ENCODE results near the gene CNMD.

GRCh38 chr13:52670726-52671125, 68.9 kb downstream of the CNMD start:
- TF ChIP-seq SMC3 (IDR thresholded peaks at IDR 0.05) (no peak), CTCF (IDR thresholded peaks at IDR 0.05) (no peak), SREBF2 (IDR thresholded peaks at IDR 0.05) (no peak), ELK1 (IDR thresholded peaks at IDR 0.05; ENCODE audit: low read depth, low read length) (no peak), EP300 (IDR thresholded peaks at IDR 0.05) (no peak), RAD21 (conservative IDR thresholded peaks at IDR 0.05 in 1 of 2, IDR thresholded peaks at IDR 0.05 in 1 of 2) (no peak), CHD2 (IDR thresholded peaks at IDR 0.05; ENCODE audit: low read length, partially characterized antibody) (no peak), POLR2A (IDR thresholded peaks at IDR 0.05; ENCODE audit: low read length) (no peak), USF2 (IDR thresholded peaks at IDR 0.05) (no peak), NFE2L2 (conservative IDR thresholded peaks at IDR 0.05; ENCODE audit: low read length) (no peak)
- TF ChIP-seq, protein P1, sequence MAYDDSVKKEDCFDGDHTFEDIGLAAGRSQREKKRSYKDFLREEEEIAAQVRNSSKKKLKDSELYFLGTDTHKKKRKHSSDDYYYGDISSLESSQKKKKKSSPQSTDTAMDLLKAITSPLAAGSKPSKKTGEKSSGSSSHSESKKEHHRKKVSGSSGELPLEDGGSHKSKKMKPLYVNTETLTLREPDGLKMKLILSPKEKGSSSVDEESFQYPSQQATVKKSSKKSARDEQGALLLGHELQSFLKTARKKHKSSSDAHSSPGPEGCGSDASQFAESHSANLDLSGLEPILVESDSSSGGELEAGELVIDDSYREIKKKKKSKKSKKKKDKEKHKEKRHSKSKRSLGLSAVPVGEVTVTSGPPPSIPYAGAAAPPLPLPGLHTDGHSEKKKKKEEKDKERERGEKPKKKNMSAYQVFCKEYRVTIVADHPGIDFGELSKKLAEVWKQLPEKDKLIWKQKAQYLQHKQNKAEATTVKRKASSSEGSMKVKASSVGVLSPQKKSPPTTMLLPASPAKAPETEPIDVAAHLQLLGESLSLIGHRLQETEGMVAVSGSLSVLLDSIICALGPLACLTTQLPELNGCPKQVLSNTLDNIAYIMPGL (CRISPR knock-in tag; IDR thresholded peaks at IDR 0.05; ENCODE audit: borderline replicate concordance), result no peak
